IMR-90 (cell line): Measurements from ENCODE around the gene PPP5C. TPM values are rescaled to one million over a fixed set of nuclear protein-coding genes. Genes with fewer than 3 reads are reported as not detected.

Experiments used
- ATAC-seq: fragments of 200-7000 bp; cut with Tn5 transposase; 2 replicates; pipeline ENCODE4 v1.9.1; 2020; ENCODE audit warnings: low read depth, mild to moderate bottlenecking, moderate library complexity
- BruUV-seq: library from RNA; stranded (reverse); fragments of 400-500 nt; replicated peaks from 2 replicates; lab custom pipeline; 2021; lab: Mats Ljungman, UMichigan
- CTCF ChIA-PET: fragments of 300-600 bp; formaldehyde crosslinking; extraction: SDS; loops from one replicate; lab custom pipeline; 2021; ENCODE audit warnings: antibody characterized with exemption; lab: Yijun Ruan, JAX
- POLR2A ChIA-PET: fragments of 300-600 bp; sonication (Branson Sonifier 250); formaldehyde crosslinking; loops from one replicate; lab custom pipeline; 2022; ENCODE audit warnings: antibody characterized with exemption; ENCODE audit not compliant: unreplicated experiment; lab: Charles Lee
- DNase-seq: peaks from one replicate; pipeline ENCODE4 v3.0.0; 2013
- H2AFZ ChIP-seq: replicated peaks from 2 replicates; pipeline ENCODE3; 2013; ENCODE audit warnings: low read length, mild to moderate bottlenecking; ENCODE audit not compliant: poor library complexity
- H2AK5ac ChIP-seq: 2 replicates; pipeline ENCODE4 v1.6.1; 2013; ENCODE audit warnings: low read depth, low read length, inconsistent platforms
- H2AK9ac ChIP-seq: replicated peaks from 2 replicates; pipeline ENCODE3; 2013; ENCODE audit warnings: mild to moderate bottlenecking, low read depth, low read length, moderate library complexity; ENCODE audit not compliant: poor library complexity
- H2BK120ac ChIP-seq: 2 replicates; pipeline ENCODE4 v1.6.1; 2013; ENCODE audit warnings: low read depth, low read length, inconsistent platforms
- H2BK15ac ChIP-seq: 3 replicates; pipeline ENCODE4 v1.6.1; 2013; ENCODE audit warnings: low read depth, low read length, inconsistent platforms
- H2BK20ac ChIP-seq: 2 replicates; pipeline ENCODE4 v1.6.1; 2013; ENCODE audit warnings: low read depth, mild to moderate bottlenecking, inconsistent platforms, low read length, moderate library complexity
- H2BK5ac ChIP-seq: 2 replicates; pipeline ENCODE4 v1.6.1; 2013; ENCODE audit warnings: mild to moderate bottlenecking, low read depth, low read length, inconsistent platforms; ENCODE audit not compliant: poor library complexity, severe bottlenecking
- H3K14ac ChIP-seq: replicated peaks from 2 replicates; pipeline ENCODE4 v1.6.1; 2013; ENCODE audit warnings: low read depth, low read length, inconsistent platforms
- H3K18ac ChIP-seq: 2 replicates; pipeline ENCODE4 v1.6.1; 2013; ENCODE audit warnings: low read depth, low read length, control low read depth
- H3K23ac ChIP-seq: 2 replicates; pipeline ENCODE4 v1.6.1; 2013; ENCODE audit warnings: low read depth, low read length, inconsistent platforms
- H3K27ac ChIP-seq: 2 replicates; pipeline ENCODE4 v1.5.1; 2013; ENCODE audit warnings: mild to moderate bottlenecking, control low read depth, low read length; ENCODE audit not compliant: insufficient read depth
- H3K27me3 ChIP-seq: 2 replicates; pipeline ENCODE4 v1.6.1; 2013; ENCODE audit warnings: low read length; ENCODE audit not compliant: control insufficient read depth, insufficient read depth
- H3K36me3 ChIP-seq: 2 replicates; pipeline ENCODE4 v1.6.1; 2013; ENCODE audit warnings: low read length, mixed read lengths; ENCODE audit not compliant: control insufficient read depth, insufficient read depth
- H3K4ac ChIP-seq: 2 replicates; pipeline ENCODE4 v1.6.1; 2013; ENCODE audit warnings: low read depth, low read length, inconsistent platforms
- H3K4me1 ChIP-seq: 2 replicates; pipeline ENCODE4 v1.6.1; 2013; ENCODE audit warnings: low read length, mixed read lengths; ENCODE audit not compliant: control insufficient read depth, insufficient read depth
- H3K4me2 ChIP-seq: 2 replicates; pipeline ENCODE4 v1.6.1; 2013; ENCODE audit warnings: low read depth, mild to moderate bottlenecking, control low read depth, low read length, moderate library complexity
- H3K4me3 ChIP-seq: 2 replicates; pipeline ENCODE4 v1.5.1; 2013; ENCODE audit warnings: low read depth, mild to moderate bottlenecking, control low read depth, low read length, moderate library complexity; ENCODE audit not compliant: insufficient read depth
- H3K56ac ChIP-seq: 2 replicates; pipeline ENCODE4 v1.6.1; 2013; ENCODE audit warnings: low read length, inconsistent platforms; ENCODE audit not compliant: insufficient read depth; ENCODE audit errors: extremely low read depth
- H3K79me1 ChIP-seq, 2 experiments: 2 replicates each; pipeline ENCODE4 v1.6.1; 2013; ENCODE audit warnings: low read length in 2 of 2, inconsistent platforms in 1 of 2, low read depth in 1 of 2
- H3K9ac ChIP-seq: 2 replicates; pipeline ENCODE4 v1.6.1; 2013; ENCODE audit warnings: low read depth, low read length, control low read depth
- H3K9me1 ChIP-seq: 2 replicates; pipeline ENCODE4 v1.6.1; 2013; ENCODE audit warnings: low read length, inconsistent platforms; ENCODE audit not compliant: insufficient read depth
- H3K9me3 ChIP-seq: 2 replicates; pipeline ENCODE4 v1.6.1; 2013; ENCODE audit warnings: low read length; ENCODE audit not compliant: control insufficient read depth, insufficient read depth
- H4K20me1 ChIP-seq: 2 replicates; pipeline ENCODE4 v1.6.1; 2013; ENCODE audit warnings: low read length, inconsistent platforms; ENCODE audit not compliant: insufficient read depth
- H4K5ac ChIP-seq: 2 replicates; pipeline ENCODE4 v1.6.1; 2013; ENCODE audit warnings: mild to moderate bottlenecking, low read depth, low read length, control low read depth
- H4K8ac ChIP-seq, 2 experiments: 2 replicates each; pipeline ENCODE4 v1.6.1; 2013; ENCODE audit warnings: low read depth in 2 of 2, low read length in 2 of 2, control low read depth in 1 of 2, inconsistent platforms in 1 of 2
- H4K91ac ChIP-seq: 2 replicates; pipeline ENCODE4 v1.6.1; 2013; ENCODE audit warnings: low read depth, low read length, inconsistent platforms; ENCODE audit not compliant: insufficient read depth
- BHLHE40 ChIP-seq: fragments of 150-350 bp; IDR thresholded peaks from 2 replicates; pipeline ENCODE4 v1.6.1; 2016; ENCODE audit warnings: mild to moderate bottlenecking, low read depth, low read length
- CHD1 ChIP-seq: IDR thresholded peaks from 2 replicates; pipeline ENCODE4 v1.6.1; 2012; ENCODE audit warnings: low read depth, low read length, improper control_type of control experiment
- FOS ChIP-seq: fragments of 150-350 bp; IDR thresholded peaks from 2 replicates; pipeline ENCODE4 v1.6.1; 2016; ENCODE audit warnings: low read depth, low read length
- MXI1 ChIP-seq: IDR thresholded peaks from 2 replicates; pipeline ENCODE4 v1.6.1; 2012; ENCODE audit warnings: low read depth, mild to moderate bottlenecking, low read length, moderate library complexity, borderline replicate concordance
- NFE2L2 ChIP-seq: fragments of 150-350 bp; IDR thresholded peaks from 2 replicates; pipeline ENCODE4 v1.6.1; 2016; ENCODE audit warnings: low read depth, mild to moderate bottlenecking, low read length
- RAD21 ChIP-seq: IDR thresholded peaks from 2 replicates; pipeline ENCODE4 v1.6.1; 2012; ENCODE audit warnings: low read length, improper control_type of control experiment
- RCOR1 ChIP-seq: IDR thresholded peaks from 2 replicates; pipeline ENCODE4 v1.6.1; 2012; ENCODE audit warnings: mild to moderate bottlenecking, low read length, improper control_type of control experiment; ENCODE audit not compliant: insufficient replicate concordance
- RFX5 ChIP-seq: IDR thresholded peaks from 2 replicates; pipeline ENCODE4 v1.8.0; 2012; ENCODE audit warnings: low read depth, mild to moderate bottlenecking, low read length, moderate library complexity
- SMC3 ChIP-seq: fragments of 150-350 bp; IDR thresholded peaks from 2 replicates; pipeline ENCODE4 v1.6.1; 2016; ENCODE audit warnings: low read depth, mild to moderate bottlenecking, antibody characterized with exemption, low read length, moderate library complexity
- WGBS, 2 experiments: methylation state at CpG; one replicate each; pipeline versions ENCODE4 v1.1.5 to v1.1.7; 2013; ENCODE audit warnings: missing lambda C conversion rate in 2 of 2; ENCODE audit not compliant: insufficient read length in 1 of 2; ENCODE audit errors: extremely low coverage in 2 of 2; 5-methylcytosine and 5-hydroxymethylcytosine counted together
- dilution Hi-C: fragments of 300-500 bp; cut with HindIII; formaldehyde crosslinking; loops from one replicate; pipeline ENCODE4 v1.14.3; 2018; ENCODE audit warnings: low sequenced_read_pairs; ENCODE audit not compliant: unreplicated experiment
- in situ Hi-C: fragments of 300-500 bp; cut with MboI; formaldehyde crosslinking; loops from 3 replicates; pipeline ENCODE4 v1.14.3; 2019; ENCODE audit warnings: low sequenced_read_pairs, inconsistent platforms, mixed read lengths
- intact Hi-C: fragments of 100-400 bp; cut with micrococcal nuclease; formaldehyde crosslinking; loops from 2 replicates; pipeline ENCODE4 v1.10.0; 2022
- polyA plus RNA-seq, 3 experiments: library from polyadenylated mRNA; depleted of rRNA; stranded (reverse); fragments of >200 nt; gene quantifications; 2 replicates each; pipeline ENCODE4 v1.2.3, GENCODE V29; 2012; ENCODE audit warnings: low replicate concordance in 1 of 3
- total RNA-seq: library from RNA; depleted of rRNA; stranded (reverse); fragments of >200 nt; gene quantifications from 2 replicates; pipeline ENCODE4 v1.2.3, GENCODE V29; 2012
- TF ChIP-seq, protein P1 (sequence below): conservative IDR thresholded peaks from 2 replicates; pipeline ENCODE4 v1.5.1; 2012; ENCODE audit warnings: mild to moderate bottlenecking, low read depth, low read length, improper control_type of control experiment

PPP5C gene
- total and polyA plus RNA-seq, 2 of the 4 experiments (the other 2 are of a cell fraction) = 80.5 to 128 TPM

- no peak overlapping the region for H2AK5ac ChIP-seq
- no peaks in the 10 kb centered on the region for H3K9me1 ChIP-seq
- no TSS peak for BruUV-seq
- H4K5ac ChIP-seq = no peak overlapping the region
- no peak overlapping the region for H2BK5ac ChIP-seq
- no peak overlapping the region for H2BK15ac ChIP-seq
- no peak overlapping the region for H2BK20ac ChIP-seq
- no peak overlapping the region for H3K4me3 ChIP-seq
- no peak overlapping the region for H2BK120ac ChIP-seq
- H3K79me1 ChIP-seq = no peaks in the 10 kb centered on the region
- H3K18ac ChIP-seq = no peak overlapping the region
- H3K36me3 ChIP-seq = no peaks in the 10 kb centered on the region
- dilution Hi-C loops (no loop called here), in situ Hi-C loops (no loop called here), intact Hi-C loops (no loop called here)
- peaks cover 29% of the 10 kb centered on the region for H3K27me3 ChIP-seq
- no peak overlapping the region for H2AFZ ChIP-seq
- no CpG with 5 or more reads among the region's 1 CpG for WGBS, 2 experiments
- DNase-seq (no peak), ATAC-seq (no peak)
- H3K23ac ChIP-seq = no peak overlapping the region
- POLR2A ChIA-PET = no interaction called here
- H2AK9ac ChIP-seq = no peak overlapping the region
- no peak overlapping the region for H3K14ac ChIP-seq
- no peak overlapping the region for H4K8ac ChIP-seq
- H3K56ac ChIP-seq = no peak overlapping the region
- H3K4me1 ChIP-seq = no peaks in the 10 kb centered on the region
- no peak overlapping the region for H3K4me2 ChIP-seq
- H3K9ac ChIP-seq = no peak overlapping the region
- no peak overlapping the region for H3K27ac ChIP-seq
- CTCF ChIA-PET = no interaction called here
- no peak for TF ChIP-seq CHD1
- TF ChIP-seq RFX5 = no peak
- TF ChIP-seq SMC3 = no peak
- no peak for TF ChIP-seq RAD21
- TF ChIP-seq FOS = no peak
- TF ChIP-seq MXI1 = no peak
- TF ChIP-seq RCOR1 = no peak
- no peak for TF ChIP-seq BHLHE40
- TF ChIP-seq, protein P1, sequence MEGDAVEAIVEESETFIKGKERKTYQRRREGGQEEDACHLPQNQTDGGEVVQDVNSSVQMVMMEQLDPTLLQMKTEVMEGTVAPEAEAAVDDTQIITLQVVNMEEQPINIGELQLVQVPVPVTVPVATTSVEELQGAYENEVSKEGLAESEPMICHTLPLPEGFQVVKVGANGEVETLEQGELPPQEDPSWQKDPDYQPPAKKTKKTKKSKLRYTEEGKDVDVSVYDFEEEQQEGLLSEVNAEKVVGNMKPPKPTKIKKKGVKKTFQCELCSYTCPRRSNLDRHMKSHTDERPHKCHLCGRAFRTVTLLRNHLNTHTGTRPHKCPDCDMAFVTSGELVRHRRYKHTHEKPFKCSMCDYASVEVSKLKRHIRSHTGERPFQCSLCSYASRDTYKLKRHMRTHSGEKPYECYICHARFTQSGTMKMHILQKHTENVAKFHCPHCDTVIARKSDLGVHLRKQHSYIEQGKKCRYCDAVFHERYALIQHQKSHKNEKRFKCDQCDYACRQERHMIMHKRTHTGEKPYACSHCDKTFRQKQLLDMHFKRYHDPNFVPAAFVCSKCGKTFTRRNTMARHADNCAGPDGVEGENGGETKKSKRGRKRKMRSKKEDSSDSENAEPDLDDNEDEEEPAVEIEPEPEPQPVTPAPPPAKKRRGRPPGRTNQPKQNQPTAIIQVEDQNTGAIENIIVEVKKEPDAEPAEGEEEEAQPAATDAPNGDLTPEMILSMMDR = no peak
- no peak for TF ChIP-seq NFE2L2
- H4K91ac ChIP-seq = no peak overlapping the region
- H3K9me3 ChIP-seq = no peaks in the 10 kb centered on the region
- H3K4ac ChIP-seq = no peak overlapping the region
- no peaks in the 10 kb centered on the region for H4K20me1 ChIP-seq
Observed at GRCh38 chr19:46337487-46337886, 9.4 kb upstream of the PPP5C start.
